GM13976 (cell line): ENCODE data around the gene KDM3A.

Experiments used
- DNase-seq: peaks from one replicate; pipeline ENCODE4 v3.0.0; 2012; ENCODE audit warnings: low spot score
- in situ Hi-C: fragments of 300-500 bp; cut with MboI; formaldehyde crosslinking; loops from one replicate; pipeline ENCODE4 v1.12.0; 2022; ENCODE audit warnings: low sequenced_read_pairs, mixed read lengths, inconsistent platforms; ENCODE audit not compliant: unreplicated experiment
- TF ChIP-seq, protein P1 (sequence below): IDR thresholded peaks from 2 replicates; pipeline ENCODE4 v1.5.1; 2012; ENCODE audit warnings: borderline replicate concordance, mild to moderate bottlenecking; ENCODE audit not compliant: insufficient read depth; ENCODE audit errors: extremely low read depth, missing control alignments, control extremely low read depth

KDM3A gene

DNA sequence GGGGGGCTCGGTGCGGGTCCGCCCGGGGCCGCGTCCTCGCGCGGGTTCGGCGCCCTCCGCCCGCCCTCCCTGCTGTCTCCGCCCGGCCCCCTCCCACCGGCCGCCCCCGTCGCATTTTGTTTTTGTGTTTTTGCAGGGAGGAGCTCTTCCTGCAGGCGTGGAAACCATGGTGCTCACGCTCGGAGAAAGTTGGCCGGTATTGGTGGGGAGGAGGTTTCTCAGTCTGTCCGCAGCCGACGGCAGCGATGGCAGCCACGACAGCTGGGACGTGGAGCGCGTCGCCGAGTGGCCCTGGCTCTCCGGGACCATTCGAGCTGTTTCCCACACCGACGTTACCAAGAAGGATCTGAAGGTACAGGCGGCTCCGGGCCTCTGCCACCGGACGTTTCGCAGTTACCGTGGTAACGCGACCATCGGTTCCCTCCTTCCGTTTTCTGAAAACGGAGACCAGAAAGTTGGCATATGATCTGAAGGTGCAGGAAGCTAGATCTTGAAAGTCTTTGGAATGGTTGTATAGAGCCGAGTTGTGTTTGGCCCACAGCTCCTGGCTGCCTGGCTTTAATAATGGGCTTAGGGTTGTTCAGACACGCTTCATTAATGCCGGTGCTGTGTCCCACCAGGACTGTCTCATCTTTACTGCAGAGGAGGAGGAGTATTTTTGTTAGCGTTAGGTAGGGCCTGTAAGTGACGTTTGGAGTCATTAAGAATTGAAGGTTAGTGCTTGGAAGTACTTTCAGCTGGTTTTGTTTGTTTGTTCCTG, 891 bp downstream of the KDM3A start:
- TF ChIP-seq, protein P1, sequence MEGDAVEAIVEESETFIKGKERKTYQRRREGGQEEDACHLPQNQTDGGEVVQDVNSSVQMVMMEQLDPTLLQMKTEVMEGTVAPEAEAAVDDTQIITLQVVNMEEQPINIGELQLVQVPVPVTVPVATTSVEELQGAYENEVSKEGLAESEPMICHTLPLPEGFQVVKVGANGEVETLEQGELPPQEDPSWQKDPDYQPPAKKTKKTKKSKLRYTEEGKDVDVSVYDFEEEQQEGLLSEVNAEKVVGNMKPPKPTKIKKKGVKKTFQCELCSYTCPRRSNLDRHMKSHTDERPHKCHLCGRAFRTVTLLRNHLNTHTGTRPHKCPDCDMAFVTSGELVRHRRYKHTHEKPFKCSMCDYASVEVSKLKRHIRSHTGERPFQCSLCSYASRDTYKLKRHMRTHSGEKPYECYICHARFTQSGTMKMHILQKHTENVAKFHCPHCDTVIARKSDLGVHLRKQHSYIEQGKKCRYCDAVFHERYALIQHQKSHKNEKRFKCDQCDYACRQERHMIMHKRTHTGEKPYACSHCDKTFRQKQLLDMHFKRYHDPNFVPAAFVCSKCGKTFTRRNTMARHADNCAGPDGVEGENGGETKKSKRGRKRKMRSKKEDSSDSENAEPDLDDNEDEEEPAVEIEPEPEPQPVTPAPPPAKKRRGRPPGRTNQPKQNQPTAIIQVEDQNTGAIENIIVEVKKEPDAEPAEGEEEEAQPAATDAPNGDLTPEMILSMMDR = no peak
- in situ Hi-C loops = no loop called here
- DNase-seq = peak; percentile 49

- TF ChIP-seq, protein P1 = no peak
- peak; percentile 73 for DNase-seq
- in situ Hi-C loops = no loop called here
Observed at GRCh38 chr2:86442642-86443005, 1.5 kb downstream of the KDM3A start.

DNA sequence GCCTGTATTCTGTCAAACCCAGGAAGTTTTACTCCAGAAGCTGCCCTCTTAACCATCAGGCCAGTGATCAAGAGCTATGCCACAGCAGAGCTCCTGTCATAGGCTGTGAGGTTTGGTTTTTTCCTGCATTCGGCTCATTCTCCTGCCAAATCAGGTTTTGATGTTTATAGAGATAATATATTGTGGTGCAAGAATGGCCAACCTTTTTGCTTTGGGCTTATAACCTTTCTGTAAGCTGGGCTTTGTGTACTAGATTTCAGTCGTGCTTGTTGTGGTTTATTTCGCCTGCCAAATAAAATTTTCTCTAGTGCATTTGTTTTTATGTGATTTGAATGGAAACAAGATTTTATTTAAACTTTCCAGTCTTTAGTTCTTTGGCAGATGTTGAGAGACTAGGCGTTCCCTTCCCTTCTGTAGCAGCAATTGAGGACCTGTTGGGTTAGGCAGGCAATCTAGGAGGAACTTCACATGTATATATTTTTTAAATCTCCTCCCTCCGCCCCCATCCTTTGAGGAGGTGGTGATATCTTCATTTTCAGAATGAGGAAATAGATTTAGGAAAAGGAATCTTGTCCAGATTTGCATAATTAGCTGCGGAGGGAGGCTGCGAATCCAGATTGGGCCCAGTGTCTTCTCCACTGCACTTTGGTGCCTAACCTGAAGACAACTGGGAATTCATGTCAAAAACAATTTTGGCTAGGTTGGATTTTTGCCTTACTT, 2.6 kb downstream of the KDM3A start:
- TF ChIP-seq, protein P1 = no peak
- in situ Hi-C loops = no loop called here

GRCh38 chr2:86445436-86445835, 4.3 kb downstream of the KDM3A start:
- TF ChIP-seq, protein P1 = no peak
- no peak for DNase-seq
- in situ Hi-C loops = no loop called here

More for the DNA sequence above, 2.6 kb downstream of the KDM3A start:
- no peak for DNase-seq

GRCh38 chr2:86446060-86446459, 4.9 kb downstream of the KDM3A start:
- TF ChIP-seq, protein P1 = no peak
- in situ Hi-C loops = no loop called here
- DNase-seq = no peak

DNA sequence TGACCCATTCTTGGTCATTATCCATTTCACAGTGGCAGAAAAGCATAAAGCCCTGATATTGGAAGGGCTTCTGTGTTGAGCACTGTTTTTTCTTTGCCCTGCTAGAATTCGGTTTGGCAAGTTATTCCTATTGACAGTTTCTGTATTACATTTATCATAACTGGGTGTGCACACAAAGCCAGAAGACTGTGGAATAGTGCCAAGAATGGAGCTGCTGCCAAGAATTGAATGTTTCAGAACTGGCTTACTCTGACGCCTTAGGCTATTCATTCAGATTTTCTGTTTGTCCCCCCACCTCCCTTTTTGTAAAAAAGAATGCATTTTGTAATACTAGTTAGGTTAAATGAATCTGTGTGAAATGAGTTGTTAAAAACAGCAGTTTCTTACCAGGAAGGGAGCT, 12.7 kb downstream of the KDM3A start:
- no peak for DNase-seq
- TF ChIP-seq, protein P1 = no peak
- in situ Hi-C loops = no loop called here
